Astrocyte (in vitro differentiated cells and primary cell): ENCODE results near the gene BMAL2.

Experiments
- CTCF ChIP-seq: IDR thresholded peaks from 2 replicates; pipeline ENCODE4 v1.5.1; 2011; ENCODE audit warnings: low read depth, mild to moderate bottlenecking, inconsistent platforms, low read length, moderate library complexity; ENCODE audit not compliant: insufficient read depth
- EZH2 ChIP-seq: IDR thresholded peaks from 2 replicates; pipeline ENCODE4 v1.6.1; 2012; ENCODE audit warnings: mild to moderate bottlenecking, low read length, inconsistent platforms; ENCODE audit not compliant: insufficient read depth

GRCh38 chr12:27361372-27361771 is 28.7 kb downstream of the BMAL2 start:
- no peak for TF ChIP-seq CTCF
- TF ChIP-seq EZH2: no peak
